H1 (cell line): ENCODE results near the gene STARD9. TPM values are rescaled to one million over a fixed set of nuclear protein-coding genes. Genes with fewer than 3 reads are reported as not detected.

Experiments
- CTCF ChIA-PET: fragments of 300-600 bp; sonication (Branson Sonifier 250); formaldehyde crosslinking; loops from one replicate; lab custom pipeline; 2021; ENCODE audit not compliant: partially characterized antibody; lab: Charles Lee
- POLR2A ChIA-PET: fragments of 300-600 bp; sonication (Branson Sonifier 250); formaldehyde crosslinking; loops from one replicate; lab custom pipeline; 2021; ENCODE audit warnings: inconsistent platforms; ENCODE audit not compliant: partially characterized antibody; lab: Charles Lee
- DNase-seq, 2 experiments: peaks; one replicate each; pipeline versions ENCODE4 v3.0.0 to v3.0.0-alpha.2; 2010 to 2022; ENCODE audit warnings: low spot score in 2 of 2, low read depth in 1 of 2, mixed read lengths in 1 of 2
- FAIRE-seq: peaks from 2 replicates; lab custom pipeline; 2011; peaks lifted over from hg19 to GRCh38; lab: Jason Lieb, UNC
- H2AFZ ChIP-seq: 2 replicates; pipeline ENCODE4 v1.8.1; 2012; ENCODE audit warnings: low read length, inconsistent platforms
- H2AK5ac ChIP-seq: 2 replicates; pipeline ENCODE4 v1.6.1; 2013; ENCODE audit warnings: low read depth, low read length
- H2BK120ac ChIP-seq: replicated peaks from 2 replicates; pipeline ENCODE3; 2013; ENCODE audit warnings: low read depth, low read length, inconsistent platforms
- H2BK12ac ChIP-seq: 2 replicates; pipeline ENCODE4 v1.6.1; 2013; ENCODE audit warnings: low read depth, low read length
- H2BK15ac ChIP-seq: 2 replicates; pipeline ENCODE4 v1.6.1; 2013; ENCODE audit warnings: low read length
- H2BK20ac ChIP-seq: 2 replicates; pipeline ENCODE4 v1.6.1; 2013; ENCODE audit warnings: low read length
- H2BK5ac ChIP-seq: 2 replicates; pipeline ENCODE4 v1.6.1; 2013; ENCODE audit warnings: low read depth, low read length
- H3K14ac ChIP-seq: 2 replicates; pipeline ENCODE4 v1.6.1; 2013; ENCODE audit warnings: inconsistent platforms; ENCODE audit not compliant: insufficient read length
- H3K18ac ChIP-seq: 2 replicates; pipeline ENCODE4 v1.6.1; 2013; ENCODE audit warnings: low read length; ENCODE audit errors: extremely low read depth
- H3K23ac ChIP-seq: 2 replicates; pipeline ENCODE4 v1.6.1; 2013; ENCODE audit warnings: inconsistent platforms; ENCODE audit not compliant: insufficient read length
- H3K23me2 ChIP-seq: 2 replicates; pipeline ENCODE4 v1.6.1; 2013; ENCODE audit warnings: low read depth, low read length
- H3K27ac ChIP-seq: 2 replicates; pipeline ENCODE4 v1.6.1; 2011; ENCODE audit warnings: low read depth, low read length, inconsistent platforms
- H3K27me3 ChIP-seq, 4 experiments: replicated peaks in 1 of 4; 1 replicate in 1 of 4; 2 replicates in 3 of 4; pipeline versions ENCODE4 v1.6.1 to v1.8.1; 2011 to 2013; ENCODE audit warnings: low read length in 3 of 4, mild to moderate bottlenecking in 3 of 4, inconsistent platforms in 2 of 4, mixed read lengths in 2 of 4, moderate library complexity in 1 of 4; ENCODE audit not compliant: control insufficient read depth in 3 of 4, insufficient read depth in 3 of 4; ENCODE audit errors: extremely low read depth in 1 of 4
- H3K36me3 ChIP-seq, 4 experiments: 2 replicates each; pipeline versions ENCODE4 v1.6.1 to v1.8.1; 2011 to 2013; ENCODE audit warnings: mild to moderate bottlenecking in 4 of 4, low read length in 3 of 4, moderate library complexity in 2 of 4, control low read depth in 1 of 4, inconsistent platforms in 1 of 4; ENCODE audit not compliant: insufficient read depth in 4 of 4, control insufficient read depth in 2 of 4
- H3K4ac ChIP-seq: replicated peaks from 2 replicates; pipeline ENCODE3; 2013; ENCODE audit warnings: low read length, low read depth, mixed read lengths, inconsistent platforms; ENCODE audit not compliant: insufficient read length
- H3K4me1 ChIP-seq, 4 experiments: replicated peaks in 1 of 4; 1 replicate in 1 of 4; 2 replicates in 3 of 4; pipeline versions ENCODE4 v1.6.1 to v1.8.1; 2011 to 2013; ENCODE audit warnings: low read length in 3 of 4, inconsistent platforms in 2 of 4, mixed read lengths in 1 of 4; ENCODE audit not compliant: insufficient read depth in 4 of 4, control insufficient read depth in 3 of 4
- H3K4me2 ChIP-seq, 2 experiments: 2 replicates each; pipeline versions ENCODE4 v1.6.1 to v1.8.1; 2011 to 2013; ENCODE audit warnings: low read depth in 2 of 2, low read length in 2 of 2, control low read depth in 1 of 2, inconsistent platforms in 1 of 2, mild to moderate bottlenecking in 1 of 2; ENCODE audit not compliant: insufficient read depth in 1 of 2
- H3K4me3 ChIP-seq, 4 experiments: fragments of 200-600, 300-600 bp in 1 of 4; sonication (generic), shearing (Covaris generic), sonication (Bioruptor Twin) in 1 of 4; 2 replicates each; pipeline versions ENCODE4 v1.5.1 to v1.8.1; 2011 to 2016; ENCODE audit warnings: low read length in 4 of 4, low read depth in 3 of 4, control low read depth in 2 of 4, inconsistent platforms in 2 of 4, mild to moderate bottlenecking in 2 of 4, mixed read lengths in 1 of 4, moderate library complexity in 1 of 4; ENCODE audit not compliant: insufficient read depth in 2 of 4; ENCODE audit errors: extremely low read depth in 1 of 4
- H3K56ac ChIP-seq: replicated peaks from 2 replicates; pipeline ENCODE3; 2013; ENCODE audit warnings: low read depth, mild to moderate bottlenecking, mixed read lengths, low read length, inconsistent platforms; ENCODE audit not compliant: insufficient read length
- H3K79me1 ChIP-seq: 2 replicates; pipeline ENCODE4 v1.6.1; 2013; ENCODE audit warnings: low read depth, low read length, control low read depth
- H3K79me2 ChIP-seq, 2 experiments: 2 replicates each; pipeline versions ENCODE4 v1.6.1 to v1.8.1; 2012 to 2013; ENCODE audit warnings: low read length in 2 of 2, mild to moderate bottlenecking in 2 of 2, inconsistent platforms in 1 of 2; ENCODE audit not compliant: insufficient read depth in 2 of 2, control insufficient read depth in 1 of 2
- H3K9ac ChIP-seq, 4 experiments: replicated peaks in 1 of 4; 1 replicate in 1 of 4; 2 replicates in 3 of 4; pipeline versions ENCODE4 v1.6.1 to v1.8.1; 2011 to 2013; ENCODE audit warnings: low read depth in 3 of 4, low read length in 3 of 4, control low read depth in 2 of 4, mild to moderate bottlenecking in 2 of 4, moderate library complexity in 2 of 4, inconsistent platforms in 1 of 4; ENCODE audit errors: extremely low read depth in 1 of 4
- H3K9me3 ChIP-seq, 2 experiments: 2 replicates each; pipeline versions ENCODE4 v1.6.1 to v1.8.1; 2012 to 2013; ENCODE audit warnings: mild to moderate bottlenecking in 2 of 2, moderate library complexity in 2 of 2, control low read depth in 1 of 2, inconsistent platforms in 1 of 2, low read depth in 1 of 2, low read length in 1 of 2, mixed read lengths in 1 of 2; ENCODE audit not compliant: insufficient read depth in 2 of 2
- H4K20me1 ChIP-seq, 2 experiments: replicated peaks in 1 of 2; 2 replicates each; pipeline versions ENCODE3 to v1.8.1; 2011 to 2013; ENCODE audit warnings: inconsistent platforms in 2 of 2, low read length in 2 of 2, mild to moderate bottlenecking in 1 of 2; ENCODE audit not compliant: insufficient read depth in 2 of 2, control insufficient read depth in 1 of 2
- H4K5ac ChIP-seq: 2 replicates; pipeline ENCODE4 v1.6.1; 2013; ENCODE audit warnings: low read length, low read depth, mixed read lengths, inconsistent platforms; ENCODE audit not compliant: insufficient read length
- H4K8ac ChIP-seq: 2 replicates; pipeline ENCODE4 v1.8.0; 2013; ENCODE audit warnings: mild to moderate bottlenecking, moderate library complexity, low read length, inconsistent platforms; ENCODE audit not compliant: insufficient read depth; ENCODE audit errors: extremely low read depth
- H4K91ac ChIP-seq: replicated peaks from 2 replicates; pipeline ENCODE3; 2013; ENCODE audit warnings: low read length, mixed read lengths, inconsistent platforms; ENCODE audit not compliant: insufficient read length
- BACH1 ChIP-seq: IDR thresholded peaks from 2 replicates; pipeline ENCODE4 v1.6.1; 2012; ENCODE audit warnings: low read length, improper control_type of control experiment
- RFX5 ChIP-seq: IDR thresholded peaks from 2 replicates; pipeline ENCODE4 v1.6.1; 2011; ENCODE audit warnings: low read depth, low read length, improper control_type of control experiment, borderline replicate concordance
- ZNF274 ChIP-seq: IDR thresholded peaks from 2 replicates; pipeline ENCODE4 v1.7.0; 2012; ENCODE audit warnings: low read length, borderline replicate concordance; ENCODE audit errors: extremely low read depth
- WGBS, 2 experiments: shearing (Covaris generic) in 1 of 2; methylation state at CpG; one replicate each; pipeline versions ENCODE4 v1.1.6 to v1.1.7; 2013 to 2015; ENCODE audit warnings: low lambda C conversion rate in 2 of 2, mixed read lengths in 2 of 2, inconsistent platforms in 1 of 2, low coverage in 1 of 2, missing lambda C conversion rate in 1 of 2; ENCODE audit not compliant: insufficient replicate concordance in 2 of 2, insufficient coverage in 1 of 2, insufficient read length in 1 of 2; ENCODE audit errors: extremely low coverage in 1 of 2, missing lambda C conversion rate in 1 of 2; 5-methylcytosine and 5-hydroxymethylcytosine counted together
- polyA plus RNA-seq, 7 experiments: library from polyadenylated mRNA; depleted of rRNA in 3 of 7; stranded (reverse) in 5 of 7; unstranded in 2 of 7; fragments of >200 nt in 5 of 7; fragments of 200-250 nt in 2 of 7; gene quantifications; 1 replicate in 5 of 7; 2 replicates in 1 of 7; 4 replicates in 1 of 7; pipeline versions ENCODE4 v1.2.1 to v1.2.3, GENCODE V29; 2011 to 2013; ENCODE audit warnings: missing spikeins in 2 of 7, mixed read lengths in 2 of 7
- total RNA-seq: library from RNA; stranded (reverse); fragmentation: NEBNext Ultra II Directional; extraction: Animal tissue kit (Norgen Biotek cat#: 25700); gene quantifications from 2 replicates; pipeline ENCODE4 v1.2.1, GENCODE V29; 2021

The STARD9 gene
- total and polyA plus RNA-seq, 2 of the 8 experiments (the other 6 are each of a cell fraction or from before 2014, with no cell fraction given), result 2.8 to 7.0 TPM

GRCh38 chr15:42547918-42548248 is 27.5 kb upstream of the STARD9 start:
- peaks cover 0 to 3% (median 0%) of the 10 kb centered on the region in 4 experiments; a peak in 2 of 7 replicates for H3K4me1 ChIP-seq
- H3K79me2 ChIP-seq, result peaks cover 0 to 33% of the 10 kb centered on the region in 2 experiments; a peak in 3 of 4 replicates
- H3K36me3 ChIP-seq, result peaks cover 0 to 18% (median 5%) of the 10 kb centered on the region in 4 experiments; a peak in 5 of 8 replicates
- DNase-seq, result no peak
- H3K4ac ChIP-seq, result no peak overlapping the region
- peaks cover 2% of the 10 kb centered on the region; the same call in 1 of the 2 replicates for H3K79me1 ChIP-seq
- no peak overlapping the region for H2BK120ac ChIP-seq
- CTCF ChIA-PET, result interaction anchor here (1.6 to 2.4 kb wide), 2 partner anchors 102 to 104 kb away, joined by 4 to 9 read pairs; no protein-coding TSS in a partner anchor
- no peak overlapping the region for H2BK20ac ChIP-seq
- no peak overlapping the region for H3K56ac ChIP-seq
- H3K4me3 ChIP-seq, result peak overlapping the region; percentile 92 to 97 (median 96)
- H4K20me1 ChIP-seq, result no peaks in the 10 kb centered on the region
- H3K23me2 ChIP-seq, result no peaks in the 10 kb centered on the region; the same call in 1 of the 2 replicates
- no peak overlapping the region for H4K5ac ChIP-seq
- H4K91ac ChIP-seq, result no peak overlapping the region
- H3K23ac ChIP-seq, result no peak overlapping the region
- H2BK12ac ChIP-seq, result no peak overlapping the region
- 12% methylated on average over 9 of the region's 9 CpGs; no CpG with 5 or more reads in 1 of the 2 experiments for WGBS, 2 experiments
- no peak overlapping the region for H2BK15ac ChIP-seq
- no peak overlapping the region for H4K8ac ChIP-seq
- H3K27ac ChIP-seq, result no peak overlapping the region
- H3K9me3 ChIP-seq, result no peaks in the 10 kb centered on the region
- no peaks in the 10 kb centered on the region for H3K27me3 ChIP-seq
- H3K9ac ChIP-seq, result peak overlapping the region; percentile 80 to 97 (median 95)
- FAIRE-seq, result no peak
- no peak overlapping the region for H3K18ac ChIP-seq
- H3K4me2 ChIP-seq, result peak overlapping the region; percentile 84 to 86
- POLR2A ChIA-PET, result interaction anchor here (0.7 to 2.0 kb wide), 13 partner anchors 8 to 122 kb away, joined by 3 to 11 read pairs (median 4); partner anchors contain the start of genes STARD9 and ZNF106
- peak overlapping the region; percentile 67 for H2AFZ ChIP-seq
- H3K14ac ChIP-seq, result no peak overlapping the region
- H2BK5ac ChIP-seq, result 0 out of 2 replicates have a peak overlapping the region, but pooled peaks have one; percentile 90
- H2AK5ac ChIP-seq, result no peak overlapping the region
- TF ChIP-seq RFX5 (0 out of 2 replicates have a peak, but pooled peaks have one; percentile 15), ZNF274 (no peak), BACH1 (no peak)
